Spleen (tissue), 11 donors: ENCODE results near the gene BBOX1. TPM values are rescaled to one million over a fixed set of nuclear protein-coding genes. Genes with fewer than 3 reads are reported as not detected.
A peak's percentile ranks its signal among the peaks of the same experiment; 100 is the strongest.

Source experiments
- DNase-seq: peaks from one replicate; pipeline ENCODE4 v3.0.0-alpha.2; 2020
- H3K27ac ChIP-seq, 8 donors: fragments of 200-600 bp; sonication (generic) in 7 of 8; 1 replicate in 4 of 8; 2 replicates in 4 of 8; pipeline versions ENCODE4 v1.5.0 to v1.8.0; 2016 to 2021; ENCODE audit warnings: inconsistent platforms in 4 of 8, mild to moderate bottlenecking in 4 of 8, moderate library complexity in 1 of 8
- H3K27me3 ChIP-seq, 7 donors: fragments of 200-600 bp; sonication (generic) in 6 of 7; replicated peaks in 1 of 7; 1 replicate in 4 of 7; 2 replicates in 3 of 7; pipeline versions ENCODE4 v1.5.0 to v1.8.0; 2016 to 2021; ENCODE audit warnings: inconsistent platforms in 3 of 7, mild to moderate bottlenecking in 1 of 7
- H3K36me3 ChIP-seq, 6 donors: fragments of 200-600 bp; sonication (generic) in 5 of 6; 1 replicate in 4 of 6; 2 replicates in 2 of 6; pipeline versions ENCODE4 v1.5.0 to v1.8.0; 2016 to 2021; ENCODE audit warnings: inconsistent platforms in 2 of 6
- H3K4me1 ChIP-seq, 6 donors: fragments of 200-600 bp; sonication (generic) in 5 of 6; 1 replicate in 3 of 6; 2 replicates in 3 of 6; pipeline versions ENCODE4 v1.5.0 to v1.8.0; 2016 to 2021; ENCODE audit warnings: inconsistent platforms in 3 of 6
- H3K4me3 ChIP-seq, 8 donors: fragments of 200-600 bp; sonication (generic) in 7 of 8; 1 replicate in 4 of 8; 2 replicates in 4 of 8; pipeline versions ENCODE4 v1.5.0 to v1.8.0; 2016 to 2021; ENCODE audit warnings: inconsistent platforms in 4 of 8, mild to moderate bottlenecking in 4 of 8, moderate library complexity in 2 of 8
- H3K9me3 ChIP-seq, 8 donors: fragments of 200-600 bp; sonication (generic) in 7 of 8; 1 replicate in 4 of 8; 2 replicates in 4 of 8; pipeline versions ENCODE4 v1.5.0 to v1.8.0; 2016 to 2021; ENCODE audit warnings: inconsistent platforms in 4 of 8
- POLR2A ChIP-seq, 3 donors: fragments of 450-650 bp; IDR thresholded peaks; one replicate each; pipeline ENCODE4 v1.5.1; 2017; ENCODE audit warnings: antibody characterized with exemption in 3 of 3, mild to moderate bottlenecking in 1 of 3
- POLR2AphosphoS5 ChIP-seq, 3 donors: sonication (generic); formaldehyde crosslinking; IDR thresholded peaks; one replicate each; pipeline ENCODE4 v1.5.1; 2017; ENCODE audit warnings: antibody characterized with exemption in 3 of 3
- WGBS, 5 donors: extraction: QIAGEN DNeasy Blood & Tissue Kit in 3 of 5; methylation state at CpG; one replicate each; pipeline versions ENCODE4 v1.1.5 to v1.1.7; 2013 to 2018; 5-methylcytosine and 5-hydroxymethylcytosine counted together
- intact Hi-C: fragments of 100-400 bp; cut with DNase I; formaldehyde crosslinking; loops from one replicate; pipeline ENCODE4 v1.15.0; 2023; ENCODE audit warnings: low total_unique reads
- polyA plus RNA-seq, 3 donors: library from polyadenylated mRNA; stranded (reverse); fragments of 200-250 nt; gene quantifications; one replicate each; pipeline ENCODE4 v1.2.1, GENCODE V29; 2013
- total RNA-seq, 7 donors: library from RNA; depleted of rRNA in 3 of 7; stranded (reverse); fragments of >200 nt in 3 of 7; fragmentation: NEBNext Ultra II Directional in 4 of 7; extraction: Animal tissue kit (Norgen Biotek cat#: 25700) in 4 of 7; gene quantifications; one replicate each; pipeline versions ENCODE4 v1.1.0 to v1.2.1, GENCODE V29; 2016 to 2021
- TF ChIP-seq, protein P1 (sequence below), 11 experiments: fragments of 200-600 bp in 7 of 11; fragments of 450-650 bp in 4 of 11; sonication (generic) in 4 of 11; IDR thresholded peaks in 8 of 11; conservative IDR thresholded peaks in 3 of 11; 1 replicate in 7 of 11; 2 replicates in 4 of 11; pipeline versions ENCODE4 v1.4.0 to v1.8.0; 2016 to 2021; ENCODE audit warnings: antibody characterized with exemption in 11 of 11, inconsistent platforms in 4 of 11, mild to moderate bottlenecking in 1 of 11
- donor health status: healthy with polysubstance abuse.
- donor health status: DM: no; HTN: no; CAD: no; lungs with moderate emphysema.
- donor health status: DM: no; HTN: no; CAD: no.
- donor health status: Bipolar disorder and iron deficiency.
- donor health status: healthy.
- donor health status: DM: no; HTN: no; CAD: no.
- donor health status: DM: yes; HTN: yes; CAD: no.

The BBOX1 gene
- total and polyA plus RNA-seq, 10 donors = not detected

GRCh38 chr11:27148506-27148905, 107.9 kb downstream of the BBOX1 start:
- intact Hi-C loops = no loop called here

DNA sequence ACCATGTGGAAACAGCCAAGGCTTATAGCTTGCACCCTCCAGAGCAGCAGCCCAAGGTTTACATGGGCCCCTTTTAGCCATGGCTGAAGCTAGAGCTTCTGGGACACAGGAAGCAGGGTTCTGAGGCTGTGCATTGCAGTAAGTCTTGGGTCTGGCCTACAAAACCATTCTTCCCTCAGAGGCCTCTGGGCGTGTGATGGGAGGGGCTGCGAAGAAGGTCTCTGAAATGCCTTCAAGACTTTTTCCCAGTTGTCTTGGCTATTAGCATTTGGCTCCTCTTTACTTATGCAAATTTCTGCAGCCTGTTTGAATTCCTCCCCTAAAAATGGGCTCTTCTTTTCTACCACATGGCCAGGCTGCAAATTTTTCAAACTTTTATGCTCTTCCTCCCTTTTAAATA, 109.5 kb downstream of the BBOX1 start:
- intact Hi-C loops = no loop called here
- Histone ChIP-seq H3K9me3 (no peaks in the 10 kb centered on the region), H3K36me3 (no peaks in the 10 kb centered on the region), H3K27me3 (no peaks in the 10 kb centered on the region), H3K4me1 (no peaks in the 10 kb centered on the region), H3K27ac (no peak overlapping the region), H3K4me3 (no peak overlapping the region)
- no peak for DNase-seq
- TF ChIP-seq POLR2AphosphoS5 (IDR thresholded peaks at IDR 0.05) (no peak), POLR2A (IDR thresholded peaks at IDR 0.05) (no peak)
- TF ChIP-seq, protein P1, sequence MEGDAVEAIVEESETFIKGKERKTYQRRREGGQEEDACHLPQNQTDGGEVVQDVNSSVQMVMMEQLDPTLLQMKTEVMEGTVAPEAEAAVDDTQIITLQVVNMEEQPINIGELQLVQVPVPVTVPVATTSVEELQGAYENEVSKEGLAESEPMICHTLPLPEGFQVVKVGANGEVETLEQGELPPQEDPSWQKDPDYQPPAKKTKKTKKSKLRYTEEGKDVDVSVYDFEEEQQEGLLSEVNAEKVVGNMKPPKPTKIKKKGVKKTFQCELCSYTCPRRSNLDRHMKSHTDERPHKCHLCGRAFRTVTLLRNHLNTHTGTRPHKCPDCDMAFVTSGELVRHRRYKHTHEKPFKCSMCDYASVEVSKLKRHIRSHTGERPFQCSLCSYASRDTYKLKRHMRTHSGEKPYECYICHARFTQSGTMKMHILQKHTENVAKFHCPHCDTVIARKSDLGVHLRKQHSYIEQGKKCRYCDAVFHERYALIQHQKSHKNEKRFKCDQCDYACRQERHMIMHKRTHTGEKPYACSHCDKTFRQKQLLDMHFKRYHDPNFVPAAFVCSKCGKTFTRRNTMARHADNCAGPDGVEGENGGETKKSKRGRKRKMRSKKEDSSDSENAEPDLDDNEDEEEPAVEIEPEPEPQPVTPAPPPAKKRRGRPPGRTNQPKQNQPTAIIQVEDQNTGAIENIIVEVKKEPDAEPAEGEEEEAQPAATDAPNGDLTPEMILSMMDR (IDR thresholded peaks at IDR 0.05 in 8 of 11, conservative IDR thresholded peaks at IDR 0.05 in 3 of 11) = no peak
- 63 to 95% (median 91%) methylated on average over 2 of the region's 2 CpGs for WGBS, 5 donors

More at GRCh38 chr11:27148506-27148905, 107.9 kb downstream of the BBOX1 start:
- H3K4me1 ChIP-seq = no peaks in the 10 kb centered on the region
- no peak overlapping the region for H3K4me3 ChIP-seq
- TF ChIP-seq, protein P1 (IDR thresholded peaks at IDR 0.05 in 8 of 11, conservative IDR thresholded peaks at IDR 0.05 in 3 of 11) = no peak
- TF ChIP-seq POLR2AphosphoS5 (IDR thresholded peaks at IDR 0.05) (no peak), POLR2A (IDR thresholded peaks at IDR 0.05) (no peak)
- H3K27me3 ChIP-seq = no peaks in the 10 kb centered on the region
- peaks cover 0 to 5% (median 0%) of the 10 kb centered on the region in 8 donors for H3K9me3 ChIP-seq
- H3K27ac ChIP-seq = no peak overlapping the region
- H3K36me3 ChIP-seq = no peaks in the 10 kb centered on the region
- DNase-seq = no peak

DNA sequence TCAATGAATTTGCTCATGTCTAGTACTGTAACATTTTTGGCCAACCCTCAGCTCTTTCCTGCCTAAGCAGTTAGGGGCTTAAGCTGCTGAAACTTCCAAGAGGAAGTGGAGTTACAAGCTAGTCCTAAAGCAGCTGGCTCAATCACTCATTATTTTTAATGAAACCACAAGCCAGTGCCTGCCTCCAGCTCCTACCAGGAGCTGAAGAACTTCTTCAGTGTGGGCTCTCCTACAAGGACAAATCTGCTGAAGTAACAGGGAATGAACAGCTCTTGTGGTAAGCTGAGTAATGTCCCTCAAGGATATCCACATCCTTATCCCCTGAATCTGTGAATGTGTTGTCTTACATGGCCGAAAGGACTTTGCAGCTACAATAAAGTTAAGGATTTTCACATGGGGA, 112.5 kb downstream of the BBOX1 start:
- no peak for TF ChIP-seq POLR2A (IDR thresholded peaks at IDR 0.05)
- TF ChIP-seq, protein P1 (IDR thresholded peaks at IDR 0.05 in 8 of 11, conservative IDR thresholded peaks at IDR 0.05 in 3 of 11) = no peak
- TF ChIP-seq POLR2AphosphoS5 (IDR thresholded peaks at IDR 0.05) = no peak
- H3K4me3 ChIP-seq = no peak overlapping the region
- 80 to 100% (median 92%) methylated on average over 1 of the region's 1 CpG for WGBS, 5 donors
- H3K9me3 ChIP-seq = no peaks in the 10 kb centered on the region
- H3K4me1 ChIP-seq = no peaks in the 10 kb centered on the region
- no peaks in the 10 kb centered on the region for H3K27me3 ChIP-seq
- intact Hi-C loops = no loop called here
- H3K36me3 ChIP-seq = no peaks in the 10 kb centered on the region
- DNase-seq = no peak
- no peak overlapping the region for H3K27ac ChIP-seq

DNA sequence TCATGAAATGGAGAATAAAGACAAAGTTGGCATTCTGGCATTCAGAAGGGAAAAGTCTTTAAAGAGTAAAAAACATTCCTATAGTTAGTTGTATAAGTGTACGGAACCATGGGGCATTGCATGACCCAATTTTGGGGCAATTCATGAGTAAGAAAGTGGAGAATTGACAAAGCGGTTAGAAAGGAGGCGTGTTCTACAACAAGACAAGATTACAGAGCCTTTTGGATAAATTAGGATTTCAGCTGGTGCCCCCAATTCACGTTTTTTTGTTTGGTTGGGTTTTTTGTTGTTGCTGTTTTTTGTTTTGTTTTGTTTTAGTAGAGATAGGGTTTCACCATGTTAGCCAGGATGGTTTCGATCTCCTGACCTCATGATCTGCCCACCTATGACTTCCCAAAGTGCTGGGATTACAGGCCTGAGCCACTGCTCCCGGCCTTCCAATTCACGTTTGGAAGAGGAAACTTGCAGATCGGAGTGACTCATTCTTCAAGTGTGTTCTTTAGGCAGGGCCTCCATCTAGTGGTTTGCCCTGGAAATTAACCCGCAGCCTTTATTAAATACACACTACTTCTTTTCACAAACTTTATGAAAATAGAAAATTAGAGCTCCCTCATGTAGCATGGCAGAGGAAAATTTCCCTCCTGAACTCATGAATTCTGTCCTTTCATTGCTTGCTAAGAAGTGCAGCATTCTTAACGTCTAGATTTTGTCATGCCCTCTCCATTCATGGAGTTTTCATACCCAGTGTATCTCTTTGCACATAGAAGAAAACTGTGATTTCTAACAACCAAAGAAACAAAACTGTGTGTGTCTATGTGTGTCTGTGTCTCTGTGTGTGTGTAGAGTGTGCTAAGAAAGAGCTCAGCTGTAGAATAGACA, 118.1 kb downstream of the BBOX1 start:
- Histone ChIP-seq H3K27me3 (peaks cover 0 to 5% (median 0%) of the 10 kb centered on the region in 7 donors), H3K9me3 (no peaks in the 10 kb centered on the region), H3K4me1 (no peaks in the 10 kb centered on the region), H3K27ac (no peak overlapping the region), H3K36me3 (no peaks in the 10 kb centered on the region), H3K4me3 (no peak overlapping the region)
- TF ChIP-seq POLR2A (IDR thresholded peaks at IDR 0.05) (no peak), POLR2AphosphoS5 (IDR thresholded peaks at IDR 0.05) (no peak)
- TF ChIP-seq, protein P1 (IDR thresholded peaks at IDR 0.05 in 8 of 11, conservative IDR thresholded peaks at IDR 0.05 in 3 of 11) = peak in 9 of 11 experiments; percentile 13 to 71 (median 50)
- intact Hi-C loops = loop anchor here (5.0 kb wide), 1 partner anchor 406 kb away; no protein-coding TSS in a partner anchor
- WGBS, 5 donors = 34 to 43% (median 40%) methylated on average over 10 of the region's 10 CpGs
- no peak for DNase-seq
